ENCODE results near the gene SLX4IP.

SLX4IP gene

DNA sequence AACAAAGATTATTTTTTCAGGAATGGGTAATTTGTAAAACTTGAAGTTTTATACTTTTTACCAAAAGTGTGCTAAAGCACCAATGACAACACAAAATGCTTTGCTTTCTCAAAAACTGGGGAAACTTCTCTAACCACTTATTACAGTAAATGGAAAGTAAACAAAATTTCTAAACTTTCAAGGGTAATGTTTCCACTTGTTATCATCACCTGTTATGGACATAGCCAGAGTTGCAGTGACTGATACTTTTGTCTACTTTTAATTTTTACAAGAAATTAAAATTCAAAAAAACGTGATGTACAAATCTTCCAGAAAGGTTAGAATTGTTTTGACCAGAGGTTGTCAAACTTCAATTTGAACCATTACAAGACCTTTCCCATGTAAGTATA is 138.8 kb downstream of the SLX4IP start:
- H3K27ac ChIP-seq, result peak overlapping the region in 1 of 2 donors; percentile 5
- TF ChIP-seq, protein P1, sequence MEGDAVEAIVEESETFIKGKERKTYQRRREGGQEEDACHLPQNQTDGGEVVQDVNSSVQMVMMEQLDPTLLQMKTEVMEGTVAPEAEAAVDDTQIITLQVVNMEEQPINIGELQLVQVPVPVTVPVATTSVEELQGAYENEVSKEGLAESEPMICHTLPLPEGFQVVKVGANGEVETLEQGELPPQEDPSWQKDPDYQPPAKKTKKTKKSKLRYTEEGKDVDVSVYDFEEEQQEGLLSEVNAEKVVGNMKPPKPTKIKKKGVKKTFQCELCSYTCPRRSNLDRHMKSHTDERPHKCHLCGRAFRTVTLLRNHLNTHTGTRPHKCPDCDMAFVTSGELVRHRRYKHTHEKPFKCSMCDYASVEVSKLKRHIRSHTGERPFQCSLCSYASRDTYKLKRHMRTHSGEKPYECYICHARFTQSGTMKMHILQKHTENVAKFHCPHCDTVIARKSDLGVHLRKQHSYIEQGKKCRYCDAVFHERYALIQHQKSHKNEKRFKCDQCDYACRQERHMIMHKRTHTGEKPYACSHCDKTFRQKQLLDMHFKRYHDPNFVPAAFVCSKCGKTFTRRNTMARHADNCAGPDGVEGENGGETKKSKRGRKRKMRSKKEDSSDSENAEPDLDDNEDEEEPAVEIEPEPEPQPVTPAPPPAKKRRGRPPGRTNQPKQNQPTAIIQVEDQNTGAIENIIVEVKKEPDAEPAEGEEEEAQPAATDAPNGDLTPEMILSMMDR (IDR thresholded peaks at IDR 0.05), result no peak
- DNase-seq (ENCODE audit: low spot score), result no peak

DNA sequence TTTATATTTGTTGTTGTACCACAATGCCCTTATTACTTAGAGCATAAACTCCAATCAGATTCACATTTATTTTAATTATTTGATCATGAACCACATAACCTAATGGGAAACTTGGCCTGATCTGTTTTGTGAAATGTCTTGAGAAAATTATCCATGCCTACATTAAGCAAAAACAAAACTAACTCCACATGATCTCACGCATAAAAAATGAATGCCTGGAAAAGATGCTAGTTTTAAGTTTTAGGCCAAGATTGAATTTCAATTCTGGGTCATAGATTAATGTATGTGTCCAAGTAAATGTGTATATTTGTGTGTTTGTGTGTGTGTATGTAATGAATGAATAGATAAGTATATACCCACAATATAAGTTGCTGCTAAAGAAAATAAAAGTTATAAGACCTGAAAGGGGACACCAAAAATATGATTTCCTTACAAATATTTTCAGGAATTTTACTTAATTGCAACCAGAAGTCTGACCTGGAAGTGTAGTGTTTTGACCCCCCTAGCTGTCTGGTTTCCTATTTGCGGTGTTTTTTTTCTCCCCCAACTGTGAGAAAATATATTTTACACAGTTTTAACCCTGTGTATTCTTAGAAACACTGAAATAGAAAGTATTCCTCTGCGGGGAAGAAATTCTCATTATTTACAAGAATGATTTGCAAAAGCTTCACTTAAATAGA is 141.4 kb downstream of the SLX4IP start:
- H3K27ac ChIP-seq, result no peak overlapping the region
- TF ChIP-seq, protein P1 (IDR thresholded peaks at IDR 0.05), result no peak
- DNase-seq (ENCODE audit: low spot score), result no peak
- no peak overlapping the region for H3K4me3 ChIP-seq

More for the DNA sequence above, 138.8 kb downstream of the SLX4IP start:
- H3K4me3 ChIP-seq, result no peak overlapping the region

DNA sequence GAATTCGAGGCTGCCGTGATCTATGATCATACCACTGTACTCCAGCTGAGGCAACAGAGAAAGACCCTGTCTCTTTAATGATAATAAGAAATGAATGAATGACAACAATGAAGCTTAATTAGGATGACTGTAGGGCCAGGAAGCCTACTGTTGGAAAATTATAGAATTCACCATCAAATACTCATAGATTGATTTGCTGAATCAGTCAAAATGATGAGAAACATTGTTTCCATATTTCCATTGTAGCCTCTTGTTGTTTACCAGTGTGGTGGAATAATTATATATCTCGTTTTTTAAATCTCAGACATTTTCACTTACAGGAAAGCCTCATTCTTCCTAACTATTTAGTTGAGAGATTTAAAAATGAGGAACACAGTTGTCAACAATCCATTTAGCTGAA is 142.5 kb downstream of the SLX4IP start:
- Histone ChIP-seq H3K27ac (peak overlapping the region in 1 of 2 donors; percentile 2), H3K4me3 (no peak overlapping the region)
- no peak for DNase-seq (ENCODE audit: low spot score)
- TF ChIP-seq, protein P1 (IDR thresholded peaks at IDR 0.05), result no peak

DNA sequence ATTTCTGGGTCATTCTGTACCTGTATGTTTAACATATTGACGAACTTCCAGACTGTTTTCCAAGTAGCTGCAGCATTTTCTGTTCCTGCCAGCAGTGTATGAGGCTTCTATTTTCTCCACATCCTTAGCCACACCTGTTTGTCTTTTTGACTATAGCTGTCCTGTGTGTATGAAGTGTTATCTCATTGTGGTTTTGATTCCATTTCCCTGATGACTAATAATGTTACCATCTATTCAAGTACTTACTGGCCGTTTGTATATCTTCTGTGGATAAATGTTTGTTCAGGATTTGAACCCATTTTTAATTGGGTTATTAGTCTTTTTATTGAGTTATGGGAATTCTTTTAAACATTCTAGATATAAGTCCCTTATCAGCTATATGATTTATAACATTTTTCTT is 143.5 kb downstream of the SLX4IP start:
- no peak overlapping the region for H3K27ac ChIP-seq
- no peak overlapping the region for H3K4me3 ChIP-seq
- TF ChIP-seq, protein P1 (IDR thresholded peaks at IDR 0.05), result no peak
- no peak for DNase-seq (ENCODE audit: low spot score)

DNA sequence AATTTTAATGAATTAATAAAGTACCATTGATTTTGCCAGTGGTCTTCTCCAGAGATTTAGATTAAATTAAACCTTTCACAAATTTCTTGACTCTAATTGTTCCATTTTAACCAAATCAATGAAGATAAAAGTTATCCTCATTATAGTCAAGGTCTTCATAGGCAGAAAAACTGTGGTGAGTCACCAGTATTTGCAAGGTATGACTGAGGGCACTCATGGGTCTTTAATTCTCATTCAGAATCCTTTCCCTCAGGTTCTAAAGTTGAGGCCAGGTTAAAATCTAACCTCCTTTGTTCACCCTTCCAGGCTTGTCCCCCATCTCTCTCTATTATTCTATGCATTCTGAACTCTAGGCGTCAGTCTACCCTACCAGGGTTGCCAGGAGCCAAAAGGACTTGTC is 144.8 kb downstream of the SLX4IP start:
- TF ChIP-seq, protein P1 (IDR thresholded peaks at IDR 0.05), result no peak
- no peak for DNase-seq (ENCODE audit: low spot score)
- H3K27ac ChIP-seq, result no peak overlapping the region
- no peak overlapping the region for H3K4me3 ChIP-seq

DNA sequence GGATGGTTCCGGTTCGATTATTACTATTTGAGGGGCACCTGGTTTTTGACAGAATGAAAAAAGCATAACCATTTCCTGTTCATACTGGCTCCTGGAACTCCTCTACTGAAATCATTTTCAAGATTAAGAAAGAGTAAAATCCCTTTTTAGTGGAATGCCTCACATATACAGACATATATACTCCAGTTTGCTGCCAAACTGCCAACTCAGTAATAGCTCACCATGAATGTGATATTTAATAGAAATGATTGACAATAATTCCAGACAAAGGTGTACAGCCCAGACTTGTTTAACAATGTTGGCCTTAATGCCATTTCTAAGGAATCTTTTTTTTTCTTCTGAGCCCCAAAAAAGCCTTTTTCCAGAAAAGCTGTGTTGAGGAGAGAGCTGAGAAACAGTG is 145.6 kb downstream of the SLX4IP start:
- no peak overlapping the region for H3K4me3 ChIP-seq
- TF ChIP-seq, protein P1 (IDR thresholded peaks at IDR 0.05), result no peak
- no peak overlapping the region for H3K27ac ChIP-seq
- DNase-seq (ENCODE audit: low spot score), result no peak

DNA sequence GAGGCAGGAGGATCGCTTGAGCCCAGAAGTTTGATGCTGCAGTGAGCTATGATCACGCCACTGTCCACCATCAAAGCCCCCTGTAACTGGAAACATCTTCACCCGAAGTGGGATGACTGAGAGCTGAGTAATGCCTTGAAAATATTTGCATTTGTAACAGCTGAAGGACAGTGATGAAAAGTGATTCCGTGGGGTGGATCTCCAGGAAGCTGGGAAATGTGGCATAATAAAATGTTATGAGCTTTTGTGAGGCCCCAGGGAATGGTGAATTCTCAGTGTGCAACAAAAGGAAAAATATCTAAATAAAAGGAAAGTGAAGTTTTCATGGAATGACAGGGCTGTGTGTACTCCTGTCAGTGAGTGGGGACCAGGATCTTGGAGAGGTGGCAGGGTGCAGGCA is 146.7 kb downstream of the SLX4IP start:
- H3K27ac ChIP-seq, result no peak overlapping the region
- H3K4me3 ChIP-seq, result no peak overlapping the region
- no peak for DNase-seq (ENCODE audit: low spot score)
- TF ChIP-seq, protein P1 (IDR thresholded peaks at IDR 0.05), result no peak
